ENCODE measurements around the gene LPP.

The LPP gene

DNA sequence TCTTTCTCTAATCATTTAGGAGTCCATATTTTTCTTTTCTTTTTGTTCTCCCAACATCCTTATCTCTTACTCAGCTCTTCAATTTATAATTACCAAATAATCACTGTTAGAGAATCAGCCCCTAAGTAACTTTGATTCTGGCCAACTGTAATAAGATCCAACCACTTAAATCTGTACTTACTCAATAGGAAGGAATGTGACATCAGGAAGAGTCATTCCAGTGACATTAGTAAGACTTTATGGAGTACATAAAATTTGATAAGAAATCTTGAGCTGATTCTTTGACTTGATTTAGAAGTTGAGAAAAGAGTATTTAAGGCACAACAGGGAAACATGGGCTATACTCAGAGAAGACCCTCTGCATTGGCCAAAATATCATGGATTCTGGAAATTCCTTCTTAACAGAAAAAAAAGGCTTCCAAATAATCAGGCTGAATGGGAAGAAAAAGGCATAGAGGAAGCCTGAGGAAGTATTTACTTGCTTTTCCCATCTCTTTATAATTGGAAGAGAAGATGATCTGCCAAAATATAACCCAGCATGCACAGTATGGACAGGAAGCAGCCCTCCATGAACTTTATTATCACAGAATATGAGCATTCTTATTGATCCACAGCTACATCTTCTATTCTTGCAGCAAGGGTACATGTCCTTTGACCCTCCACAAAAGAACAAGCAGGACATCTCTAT, 728.1 kb downstream of the LPP start:
- no peak for DNase-seq (ENCODE audit: extremely low spot score)
- ChIA-PET CTCF (no interaction called here), POLR2A (no interaction called here)
- TF ChIP-seq BHLHE40 (IDR thresholded peaks at IDR 0.05; ENCODE audit: borderline replicate concordance): no peak

DNA sequence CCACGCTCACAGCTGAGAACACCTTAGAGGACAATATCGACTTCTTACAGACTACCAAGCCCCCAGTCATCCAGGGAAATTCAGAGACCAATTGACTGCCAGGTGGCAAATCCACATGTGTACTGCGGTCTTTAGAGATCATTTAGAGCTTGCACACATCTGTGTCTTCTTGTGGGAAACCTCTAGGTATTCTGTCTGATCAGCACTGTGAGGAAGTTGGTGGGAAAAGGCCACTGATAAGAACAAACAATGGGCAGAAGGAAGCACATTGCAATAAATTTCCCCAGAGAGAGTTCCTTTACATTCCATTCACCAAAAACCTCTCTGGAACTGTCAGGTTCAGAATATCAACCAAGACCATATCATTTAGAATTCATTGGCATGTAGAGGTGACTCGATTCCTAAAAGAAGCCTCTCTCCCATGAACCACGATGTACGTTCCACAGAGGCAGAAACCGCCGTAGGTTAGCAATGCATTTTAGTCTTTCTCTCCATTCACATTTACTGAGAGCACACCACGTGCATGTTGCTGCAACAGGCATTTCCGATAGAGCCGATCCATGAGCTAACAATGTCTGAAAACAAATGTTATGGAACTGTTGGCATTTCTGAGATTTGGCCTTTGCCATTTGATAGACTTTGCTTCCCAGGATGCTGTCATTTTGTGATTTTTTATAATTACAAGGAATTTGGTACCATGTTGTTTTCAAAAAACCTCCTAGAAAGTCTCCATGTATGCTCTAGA, 730.5 kb downstream of the LPP start:
- DNase-seq (ENCODE audit: extremely low spot score): no peak
- CTCF ChIA-PET: no interaction called here
- POLR2A ChIA-PET: no interaction called here
- TF ChIP-seq SP1 (IDR thresholded peaks at IDR 0.05): no peak
- no peak for TF ChIP-seq SUZ12 (IDR thresholded peaks at IDR 0.05)
- TF ChIP-seq FOXA1 (IDR thresholded peaks at IDR 0.05): no peak
- no peak for TF ChIP-seq HDGF (IDR thresholded peaks at IDR 0.05; ENCODE audit: borderline replicate concordance)
- no peak for TF ChIP-seq FOXK2 (IDR thresholded peaks at IDR 0.05)
- no peak for TF ChIP-seq BHLHE40 (IDR thresholded peaks at IDR 0.05; ENCODE audit: borderline replicate concordance)
- no peak for TF ChIP-seq L3MBTL2 (conservative IDR thresholded peaks at IDR 0.05)
- TF ChIP-seq ZNF384 (IDR thresholded peaks at IDR 0.05): no peak
- TF ChIP-seq CTBP1 (IDR thresholded peaks at IDR 0.05; ENCODE audit: borderline replicate concordance): no peak
- TF ChIP-seq TARDBP (IDR thresholded peaks at IDR 0.05): no peak
- no peak for TF ChIP-seq FOXM1 (IDR thresholded peaks at IDR 0.05; ENCODE audit: borderline replicate concordance)
- no peak for TF ChIP-seq ARNT (IDR thresholded peaks at IDR 0.05)
- no peak for TF ChIP-seq ELF4 (IDR thresholded peaks at IDR 0.05)
- no peak for TF ChIP-seq LEF1 (IDR thresholded peaks at IDR 0.05; ENCODE audit: borderline replicate concordance)
- TF ChIP-seq, protein P1, sequence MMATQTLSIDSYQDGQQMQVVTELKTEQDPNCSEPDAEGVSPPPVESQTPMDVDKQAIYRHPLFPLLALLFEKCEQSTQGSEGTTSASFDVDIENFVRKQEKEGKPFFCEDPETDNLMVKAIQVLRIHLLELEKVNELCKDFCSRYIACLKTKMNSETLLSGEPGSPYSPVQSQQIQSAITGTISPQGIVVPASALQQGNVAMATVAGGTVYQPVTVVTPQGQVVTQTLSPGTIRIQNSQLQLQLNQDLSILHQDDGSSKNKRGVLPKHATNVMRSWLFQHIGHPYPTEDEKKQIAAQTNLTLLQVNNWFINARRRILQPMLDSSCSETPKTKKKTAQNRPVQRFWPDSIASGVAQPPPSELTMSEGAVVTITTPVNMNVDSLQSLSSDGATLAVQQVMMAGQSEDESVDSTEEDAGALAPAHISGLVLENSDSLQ (IDR thresholded peaks at IDR 0.05): no peak

DNA sequence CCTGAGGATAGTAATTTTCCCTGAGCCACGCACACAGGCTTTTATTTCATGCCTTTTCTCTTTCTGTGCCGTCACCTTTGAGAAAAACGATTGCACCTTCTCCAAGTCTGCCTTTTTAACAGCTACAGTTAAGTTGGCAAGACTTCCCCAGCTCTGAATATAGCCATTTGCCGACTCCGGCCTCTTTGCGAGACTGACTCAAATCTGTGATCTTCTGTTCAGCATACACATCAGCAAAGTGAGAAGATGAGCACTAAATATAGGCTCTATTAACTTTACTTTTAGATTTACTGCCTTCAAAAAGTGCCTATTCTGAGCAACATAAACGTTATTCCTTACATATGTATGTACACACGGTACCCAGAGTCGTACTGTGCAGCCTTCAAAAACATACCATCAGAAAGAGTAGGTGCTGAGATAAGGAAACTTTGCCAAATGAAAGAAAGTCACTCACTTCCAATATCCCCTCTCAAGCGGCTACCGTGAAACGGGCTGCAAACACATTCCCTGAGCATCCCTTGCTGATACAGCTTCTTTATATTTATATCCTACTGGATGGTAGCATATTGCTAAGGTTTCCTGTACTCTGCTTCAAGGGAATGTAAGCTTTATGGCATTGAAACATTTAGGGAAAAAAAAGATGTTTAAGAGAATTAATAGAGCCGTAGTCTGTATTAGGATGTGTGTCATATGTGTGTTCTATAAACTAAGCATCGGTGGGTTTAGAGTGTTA, 734.5 kb downstream of the LPP start:
- CTCF ChIA-PET: no interaction called here
- no peak for TF ChIP-seq SP1 (IDR thresholded peaks at IDR 0.05)
- TF ChIP-seq HDGF (IDR thresholded peaks at IDR 0.05; ENCODE audit: borderline replicate concordance): no peak
- no peak for TF ChIP-seq ELF4 (IDR thresholded peaks at IDR 0.05)
- no peak for TF ChIP-seq BHLHE40 (IDR thresholded peaks at IDR 0.05; ENCODE audit: borderline replicate concordance)
- no peak for TF ChIP-seq NFRKB (IDR thresholded peaks at IDR 0.05)
- TF ChIP-seq SUZ12 (IDR thresholded peaks at IDR 0.05): no peak
- no peak for TF ChIP-seq ZNF384 (IDR thresholded peaks at IDR 0.05)
- TF ChIP-seq CTBP1 (IDR thresholded peaks at IDR 0.05; ENCODE audit: borderline replicate concordance): no peak
- no peak for TF ChIP-seq FOXK2 (IDR thresholded peaks at IDR 0.05)
- TF ChIP-seq FOXM1 (IDR thresholded peaks at IDR 0.05; ENCODE audit: borderline replicate concordance): no peak
- TF ChIP-seq FOXA1 (IDR thresholded peaks at IDR 0.05): no peak
- TF ChIP-seq L3MBTL2 (conservative IDR thresholded peaks at IDR 0.05): no peak
- TF ChIP-seq ARNT (IDR thresholded peaks at IDR 0.05): no peak
- no peak for TF ChIP-seq LEF1 (IDR thresholded peaks at IDR 0.05; ENCODE audit: borderline replicate concordance)
- no peak for TF ChIP-seq TARDBP (IDR thresholded peaks at IDR 0.05)
- TF ChIP-seq, protein P1 (IDR thresholded peaks at IDR 0.05): no peak

DNA sequence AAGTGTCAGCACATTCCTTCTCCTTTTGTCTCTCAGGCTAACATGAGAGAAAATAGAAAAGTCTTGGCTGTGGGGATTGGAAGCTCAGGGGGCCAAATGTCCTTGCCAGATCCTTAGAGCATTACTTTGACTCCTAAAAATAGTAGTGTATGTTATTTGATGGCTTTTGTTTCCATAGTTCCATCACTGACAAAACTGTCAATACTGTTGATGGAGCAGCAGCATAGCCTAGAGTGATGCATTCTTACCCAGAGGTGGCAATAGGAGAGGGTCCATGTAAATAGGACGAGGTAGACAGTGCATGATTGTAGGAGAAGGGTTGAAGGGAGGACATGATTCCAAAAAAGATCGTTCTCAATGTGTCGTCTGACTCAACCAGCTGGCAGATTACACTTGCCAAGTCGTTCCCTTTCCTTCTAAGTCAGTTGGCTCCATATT, 735.1 kb downstream of the LPP start:
- no peak for DNase-seq (ENCODE audit: extremely low spot score)
- ChIA-PET POLR2A (no interaction called here), CTCF (no interaction called here)
- TF ChIP-seq TARDBP (IDR thresholded peaks at IDR 0.05) (no peak), CTBP1 (IDR thresholded peaks at IDR 0.05; ENCODE audit: borderline replicate concordance) (no peak), NFRKB (IDR thresholded peaks at IDR 0.05) (no peak), SP1 (IDR thresholded peaks at IDR 0.05) (no peak), FOXA1 (IDR thresholded peaks at IDR 0.05) (no peak), ZNF384 (IDR thresholded peaks at IDR 0.05) (no peak), ELF4 (IDR thresholded peaks at IDR 0.05) (no peak), SUZ12 (IDR thresholded peaks at IDR 0.05) (no peak), ARNT (IDR thresholded peaks at IDR 0.05) (no peak), BHLHE40 (IDR thresholded peaks at IDR 0.05; ENCODE audit: borderline replicate concordance) (no peak), FOXK2 (IDR thresholded peaks at IDR 0.05) (no peak), L3MBTL2 (conservative IDR thresholded peaks at IDR 0.05) (no peak), LEF1 (IDR thresholded peaks at IDR 0.05; ENCODE audit: borderline replicate concordance) (no peak), FOXM1 (IDR thresholded peaks at IDR 0.05; ENCODE audit: borderline replicate concordance) (no peak), HDGF (IDR thresholded peaks at IDR 0.05; ENCODE audit: borderline replicate concordance) (no peak)
- TF ChIP-seq, protein P1 (IDR thresholded peaks at IDR 0.05): no peak

More for the DNA sequence above, 734.5 kb downstream of the LPP start:
- DNase-seq (ENCODE audit: extremely low spot score): no peak
- POLR2A ChIA-PET: no interaction called here

DNA sequence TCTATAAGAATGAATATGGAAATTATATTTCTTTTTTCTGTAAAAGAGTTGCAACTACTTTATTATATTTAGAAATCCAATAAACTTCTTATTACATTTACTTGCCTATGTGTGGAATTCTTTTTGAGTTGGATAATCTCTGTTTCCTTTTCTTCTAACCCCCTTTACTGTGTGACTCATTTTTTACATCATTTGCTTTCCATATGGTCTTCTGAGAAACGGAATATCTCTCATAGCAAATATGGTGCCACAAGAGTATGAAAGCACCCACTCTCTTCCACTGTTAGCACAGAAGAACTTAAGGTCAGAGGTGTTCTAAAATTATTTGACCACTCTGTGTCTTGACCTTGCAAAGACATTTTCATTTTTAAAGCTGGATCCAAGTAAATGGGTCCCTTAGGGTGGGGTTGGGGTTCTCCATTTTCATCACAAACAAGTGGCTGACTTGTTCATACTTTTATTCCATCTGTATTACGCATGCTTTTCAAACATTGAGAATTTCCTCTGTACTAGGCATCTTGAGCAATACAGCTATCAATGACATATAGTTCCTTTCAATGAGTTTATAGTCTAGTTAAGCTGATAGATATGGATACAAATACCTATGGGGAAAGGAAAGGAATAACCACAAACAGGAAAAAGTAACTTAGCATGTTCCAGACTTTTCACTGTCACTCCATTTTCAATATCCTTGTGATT, 736.8 kb downstream of the LPP start:
- ChIA-PET CTCF (no interaction called here), POLR2A (no interaction called here)
- TF ChIP-seq L3MBTL2 (conservative IDR thresholded peaks at IDR 0.05) (no peak), ZNF384 (IDR thresholded peaks at IDR 0.05) (no peak), TARDBP (IDR thresholded peaks at IDR 0.05) (no peak), FOXK2 (IDR thresholded peaks at IDR 0.05) (no peak), ELF4 (IDR thresholded peaks at IDR 0.05) (no peak), FOXM1 (IDR thresholded peaks at IDR 0.05; ENCODE audit: borderline replicate concordance) (no peak), ARNT (IDR thresholded peaks at IDR 0.05) (no peak), SUZ12 (IDR thresholded peaks at IDR 0.05) (no peak), FOXA1 (IDR thresholded peaks at IDR 0.05) (no peak)
- no peak for DNase-seq (ENCODE audit: extremely low spot score)
